ENCODE data around the gene KRTAP2-4. TPM values are rescaled to one million over a fixed set of nuclear protein-coding genes. Genes with fewer than 3 reads are reported as not detected.
"Not testable (repeated sequence)": the region's sequence is repeated elsewhere in the genome, so short reads cannot be mapped to it uniquely, and the experiment has no call there.

The KRTAP2-4 gene
- total and polyA plus RNA-seq, 2 experiments from 2014 or later: not detected

GRCh38 chr17:41096055-41096454 is 30.4 kb upstream of the KRTAP2-4 start:
- Histone ChIP-seq H3K27ac (no peak overlapping the region), H3K4me3 (no peak overlapping the region), H3K27me3 (no peaks in the 10 kb centered on the region), H3K36me3 (no peaks in the 10 kb centered on the region), H3K4me1 (ENCODE audit: low read depth) (no peaks in the 10 kb centered on the region), H3K9me3 (ENCODE audit: low read depth) (no peaks in the 10 kb centered on the region)
- no peak for DNase-seq (ENCODE audit: low read depth in 1 of 2, low spot score in 1 of 2)
- no peak for TF ChIP-seq CTCF (IDR thresholded peaks at IDR 0.05; ENCODE audit: low read depth, low read length)

GRCh38 chr17:41088760-41089352 is 23.2 kb upstream of the KRTAP2-4 start:
- not testable (repeated sequence) for H3K4me3 ChIP-seq; H3K27me3 ChIP-seq; H3K4me1 ChIP-seq (ENCODE audit: low read depth); H3K36me3 ChIP-seq; H3K27ac ChIP-seq; DNase-seq (ENCODE audit: low read depth in 1 of 2, low spot score in 1 of 2); H3K9me3 ChIP-seq (ENCODE audit: low read depth)

GRCh38 chr17:41084100-41084856 is 18.6 kb upstream of the KRTAP2-4 start, which contains the start of gene KRTAP4-7:
TSS of gene KRTAP4-7 (plus strand) at chr17:41084150. CDS start at chr17:41084207, 57 bp downstream.
- not testable (repeated sequence) for H3K9me3 ChIP-seq (ENCODE audit: low read depth); H3K36me3 ChIP-seq; H3K27me3 ChIP-seq; H3K4me1 ChIP-seq (ENCODE audit: low read depth); H3K4me3 ChIP-seq; H3K27ac ChIP-seq; DNase-seq (ENCODE audit: low read depth in 1 of 2, low spot score in 1 of 2)

GRCh38 chr17:41083427-41083826 is 17.7 kb upstream of the KRTAP2-4 start:
- not testable (repeated sequence) for DNase-seq (ENCODE audit: low read depth in 1 of 2, low spot score in 1 of 2); H3K4me1 ChIP-seq (ENCODE audit: low read depth); H3K36me3 ChIP-seq; H3K27me3 ChIP-seq; H3K4me3 ChIP-seq; H3K27ac ChIP-seq; H3K9me3 ChIP-seq (ENCODE audit: low read depth)

GRCh38 chr17:41082626-41083025 is 16.9 kb upstream of the KRTAP2-4 start:
- no peak for DNase-seq (ENCODE audit: low read depth in 1 of 2, low spot score in 1 of 2)
- H3K4me1 ChIP-seq (ENCODE audit: low read depth): no peaks in the 10 kb centered on the region
- H3K27ac ChIP-seq: no peak overlapping the region

GRCh38 chr17:41076788-41077187 is 11.1 kb upstream of the KRTAP2-4 start:
- no peak overlapping the region for H3K27ac ChIP-seq
- DNase-seq (ENCODE audit: low read depth in 1 of 2, low spot score in 1 of 2): no peak
- peaks cover 3% of the 10 kb centered on the region for H3K9me3 ChIP-seq (ENCODE audit: low read depth)
- H3K36me3 ChIP-seq: no peaks in the 10 kb centered on the region
- H3K4me3 ChIP-seq: no peak overlapping the region
- TF ChIP-seq CTCF (IDR thresholded peaks at IDR 0.05; ENCODE audit: low read depth, low read length): no peak
- peaks cover 3% of the 10 kb centered on the region for H3K27me3 ChIP-seq
- no peaks in the 10 kb centered on the region for H3K4me1 ChIP-seq (ENCODE audit: low read depth)

More at GRCh38 chr17:41082626-41083025, 16.9 kb upstream of the KRTAP2-4 start:
- H3K36me3 ChIP-seq: no peaks in the 10 kb centered on the region
- peaks cover 3% of the 10 kb centered on the region for H3K9me3 ChIP-seq (ENCODE audit: low read depth)
- no peak for TF ChIP-seq CTCF (IDR thresholded peaks at IDR 0.05; ENCODE audit: low read depth, low read length)
- H3K4me3 ChIP-seq: no peak overlapping the region
- no peaks in the 10 kb centered on the region for H3K27me3 ChIP-seq

DNA sequence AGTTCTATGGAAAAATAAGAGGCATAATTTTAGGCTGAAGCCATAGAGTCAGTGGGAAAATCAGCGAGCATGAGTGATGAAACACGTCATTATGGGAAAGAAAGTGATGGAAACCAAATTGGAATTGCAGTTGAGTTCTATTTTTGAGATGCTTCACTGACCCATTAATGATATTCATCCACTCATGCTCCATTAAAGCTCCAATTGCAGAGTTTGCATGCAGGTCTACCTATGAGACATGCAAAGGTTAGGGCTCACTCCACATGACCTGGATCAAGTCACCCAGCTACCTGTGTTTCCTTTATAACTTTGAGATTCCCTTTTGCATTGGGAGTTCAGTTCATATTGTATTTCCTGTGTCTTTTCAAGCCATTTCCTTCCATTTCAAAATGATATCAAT is 8.0 kb upstream of the KRTAP2-4 start:
- Histone ChIP-seq H3K4me3 (no peak overlapping the region), H3K27me3 (peaks cover 3% of the 10 kb centered on the region), H3K4me1 (ENCODE audit: low read depth) (no peaks in the 10 kb centered on the region), H3K27ac (no peak overlapping the region), H3K9me3 (ENCODE audit: low read depth) (peaks cover 3% of the 10 kb centered on the region), H3K36me3 (no peaks in the 10 kb centered on the region)
- no peak for TF ChIP-seq CTCF (IDR thresholded peaks at IDR 0.05; ENCODE audit: low read depth, low read length)
- DNase-seq (ENCODE audit: low read depth in 1 of 2, low spot score in 1 of 2): no peak

All from cardiac muscle cell (in vitro differentiated cells and primary cell).